Limb (tissue), 2 donors: ENCODE data around the gene RNF186.
"Not testable (repeated sequence)": the region's sequence is repeated elsewhere in the genome, so short reads cannot be mapped to it uniquely, and the experiment has no call there.

Experiments used
- DNase-seq, 2 donors: peaks; one replicate each; pipeline ENCODE4 v3.0.0-alpha.2; 2016; ENCODE audit errors: extremely low spot score in 2 of 2

The RNF186 gene

GRCh38 chr1:19814681-19815503 lies at the start of gene RNF186:
TSS of gene RNF186 (minus strand) at chr1:19815283. CDS start at chr1:19815101, 182 bp downstream.
- no peak for DNase-seq

GRCh38 chr1:19864570-19865160 lies 49.6 kb upstream of the RNF186 start:
- no peak for DNase-seq

GRCh38 chr1:19862944-19863343 lies 47.9 kb upstream of the RNF186 start:
- DNase-seq = no peak

GRCh38 chr1:19861842-19862530 lies 46.9 kb upstream of the RNF186 start:
- DNase-seq = no peak

- DNase-seq = no peak
These were observed 46.0 kb upstream of the RNF186 start for GRCh38 chr1:19861034-19861433.

- no peak for DNase-seq
These were observed 45.3 kb upstream of the RNF186 start for GRCh38 chr1:19860418-19860817.

- DNase-seq = no peak
These were observed 44.8 kb upstream of the RNF186 start for GRCh38 chr1:19859876-19860275.

- DNase-seq = no peak
These were observed 43.8 kb upstream of the RNF186 start for GRCh38 chr1:19858893-19859292.

- no peak for DNase-seq
These were observed 39.8 kb upstream of the RNF186 start for GRCh38 chr1:19854866-19855265.

- DNase-seq = no peak
These were observed 37.0 kb upstream of the RNF186 start for GRCh38 chr1:19852036-19852435.

- DNase-seq = no peak
These were observed 35.1 kb upstream of the RNF186 start for GRCh38 chr1:19850214-19850613.

GRCh38 chr1:19849307-19849706 lies 34.2 kb upstream of the RNF186 start:
- DNase-seq = not testable (repeated sequence)

- DNase-seq = not testable (repeated sequence)
These were observed 32.3 kb upstream of the RNF186 start for GRCh38 chr1:19847334-19847733.

GRCh38 chr1:19846338-19846737 lies 31.3 kb upstream of the RNF186 start:
- no peak for DNase-seq

GRCh38 chr1:19845555-19845954 lies 30.5 kb upstream of the RNF186 start:
- DNase-seq = no peak

GRCh38 chr1:19844731-19845495 lies 29.8 kb upstream of the RNF186 start:
- no peak for DNase-seq

- no peak for DNase-seq
These were observed 25.1 kb upstream of the RNF186 start for GRCh38 chr1:19840228-19840627.

- DNase-seq = no peak
These were observed 22.8 kb upstream of the RNF186 start for GRCh38 chr1:19837866-19838265.

GRCh38 chr1:19835578-19835977 lies 20.5 kb upstream of the RNF186 start:
- DNase-seq = no peak

- DNase-seq = no peak
These were observed 16.4 kb upstream of the RNF186 start for GRCh38 chr1:19831441-19831840.

- no peak for DNase-seq
These were observed 13.5 kb upstream of the RNF186 start for GRCh38 chr1:19828546-19828945.

- no peak for DNase-seq
These were observed 10.2 kb upstream of the RNF186 start for GRCh38 chr1:19825298-19825697.
